ENCODE results near the gene NXT1.
A peak's percentile ranks its signal among the peaks of the same experiment; 100 is the strongest.
"Not testable (repeated sequence)": the region's sequence is repeated elsewhere in the genome, so short reads cannot be mapped to it uniquely, and the experiment has no call there.

The NXT1 gene

GRCh38 chr20:23331450-23332350 is 18.9 kb upstream of the NXT1 start:
- DNase-seq: no peak

GRCh38 chr20:23332467-23332866 is 18.1 kb upstream of the NXT1 start:
- DNase-seq: no peak

- DNase-seq: no peak
These were observed 16.5 kb upstream of the NXT1 start for GRCh38 chr20:23334111-23334510.

GRCh38 chr20:23335521-23335920 is 15.1 kb upstream of the NXT1 start:
- no peak for DNase-seq

- DNase-seq: no peak
These were observed 14.1 kb upstream of the NXT1 start for GRCh38 chr20:23336476-23336875.

- DNase-seq: no peak
These were observed 13.3 kb upstream of the NXT1 start for GRCh38 chr20:23337312-23337711.

- DNase-seq: no peak
These were observed 10.6 kb upstream of the NXT1 start for GRCh38 chr20:23339986-23340385.

GRCh38 chr20:23340524-23340923 is 10.1 kb upstream of the NXT1 start:
- DNase-seq: no peak

GRCh38 chr20:23341073-23341472 is 9.5 kb upstream of the NXT1 start:
- no peak for DNase-seq

GRCh38 chr20:23343590-23343989 is 7.0 kb upstream of the NXT1 start:
- DNase-seq: no peak

- no peak for DNase-seq
These were observed 6.3 kb upstream of the NXT1 start for GRCh38 chr20:23344336-23344735.

GRCh38 chr20:23346002-23346401 is 4.6 kb upstream of the NXT1 start:
- no peak for DNase-seq

- DNase-seq: no peak
These were observed 2.8 kb upstream of the NXT1 start for GRCh38 chr20:23347791-23348190.

GRCh38 chr20:23348510-23348909 is 2.1 kb upstream of the NXT1 start:
- not testable (repeated sequence) for DNase-seq

GRCh38 chr20:23349338-23350195 is 1.0 kb upstream of the NXT1 start:
- DNase-seq: peak; percentile 66

GRCh38 chr20:23350904-23351838 is 580 bp downstream of the NXT1 start:
- peak; percentile 55 for DNase-seq

- no peak for DNase-seq
These were observed 5.6 kb downstream of the NXT1 start for GRCh38 chr20:23356203-23356602.

GRCh38 chr20:23357767-23358562 is 7.4 kb downstream of the NXT1 start:
- DNase-seq: peak; percentile 100

- no peak for DNase-seq
These were observed 7.9 kb downstream of the NXT1 start for GRCh38 chr20:23358563-23358906.

- no peak for DNase-seq
These were observed 8.5 kb downstream of the NXT1 start for GRCh38 chr20:23358923-23359593.

GRCh38 chr20:23360531-23360930 is 9.9 kb downstream of the NXT1 start:
- DNase-seq: no peak

Measured in effector CD4-positive, alpha-beta T cell (primary cell).